CD8-positive, alpha-beta memory T cell (primary cell): ENCODE measurements around the gene PDE6A. TPM values are rescaled to one million over a fixed set of nuclear protein-coding genes. Genes with fewer than 3 reads are reported as not detected.

Source experiments
- CTCF ChIA-PET: fragments of 350-600 bp; sonication (Branson Sonifier 250); formaldehyde crosslinking; loops from one replicate; lab custom pipeline; 2021; ENCODE audit warnings: antibody characterized with exemption; lab: Charles Lee
- POLR2A ChIA-PET: fragments of 350-600 bp; sonication (Branson Sonifier 250); formaldehyde crosslinking; loops from one replicate; lab custom pipeline; 2021; ENCODE audit warnings: antibody characterized with exemption; lab: Charles Lee
- DNase-seq, 5 donors: peaks; one replicate each; pipeline versions ENCODE4 v3.0.0 to v3.0.0-alpha.2; 2020 to 2022; ENCODE audit warnings: mixed read lengths in 1 of 5
- H3K27ac ChIP-seq: one replicate; pipeline ENCODE4 v1.7.0; 2013; ENCODE audit warnings: low read depth, mild to moderate bottlenecking, low read length, moderate library complexity
- H3K27me3 ChIP-seq: 2 replicates; pipeline ENCODE4 v1.7.0; 2013; ENCODE audit warnings: low read length, mild to moderate bottlenecking; ENCODE audit not compliant: insufficient read depth, poor library complexity, severe bottlenecking
- H3K36me3 ChIP-seq: 2 replicates; pipeline ENCODE4 v1.7.0; 2013; ENCODE audit warnings: mild to moderate bottlenecking, low read length, moderate library complexity; ENCODE audit not compliant: insufficient read depth
- H3K4me1 ChIP-seq: 2 replicates; pipeline ENCODE4 v1.7.0; 2013; ENCODE audit warnings: mild to moderate bottlenecking, low read length, moderate library complexity; ENCODE audit not compliant: insufficient read depth
- H3K4me3 ChIP-seq: 2 replicates; pipeline ENCODE4 v1.7.0; 2013; ENCODE audit warnings: mild to moderate bottlenecking, low read length
- H3K9me3 ChIP-seq: 2 replicates; pipeline ENCODE4 v1.7.0; 2013; ENCODE audit warnings: mild to moderate bottlenecking, low read length
- H3K27ac Mint-ChIP-seq, 8 donors: one replicate each; pipeline ENCODE4 v1.8.0; 2020 to 2021; ENCODE audit warnings: mixed read lengths in 8 of 8, mild to moderate bottlenecking in 6 of 8, inconsistent platforms in 3 of 8, moderate library complexity in 3 of 8
- H3K27me3 Mint-ChIP-seq, 2 donors: one replicate each; pipeline ENCODE4 v1.8.0; 2020 to 2021; ENCODE audit warnings: mixed read lengths in 2 of 2, mild to moderate bottlenecking in 1 of 2, moderate library complexity in 1 of 2
- H3K36me3 Mint-ChIP-seq, 3 donors: one replicate each; pipeline ENCODE4 v1.8.0; 2020 to 2021; ENCODE audit warnings: mixed read lengths in 3 of 3, inconsistent platforms in 1 of 3, mild to moderate bottlenecking in 1 of 3
- H3K4me1 Mint-ChIP-seq, 3 donors: one replicate each; pipeline ENCODE4 v1.8.0; 2020 to 2021; ENCODE audit warnings: mixed read lengths in 3 of 3, inconsistent platforms in 1 of 3, mild to moderate bottlenecking in 1 of 3
- H3K4me3 Mint-ChIP-seq, 7 donors: one replicate each; pipeline ENCODE4 v1.8.0; 2020 to 2021; ENCODE audit warnings: mixed read lengths in 7 of 7, mild to moderate bottlenecking in 6 of 7, moderate library complexity in 4 of 7, inconsistent platforms in 2 of 7
- H3K9me3 Mint-ChIP-seq, 5 donors: one replicate each; pipeline ENCODE4 v1.8.0; 2020 to 2022; ENCODE audit warnings: mixed read lengths in 5 of 5, mild to moderate bottlenecking in 3 of 5, moderate library complexity in 2 of 5, inconsistent platforms in 1 of 5
- polyA plus RNA-seq: library from polyadenylated mRNA; unstranded; fragments of 300-500 nt; fragmentation: Illumina TruSeq; gene quantifications from one replicate; pipeline ENCODE4 v1.2.3, GENCODE V29; 2021
- total RNA-seq, 2 experiments: library from RNA; stranded (reverse); gene quantifications; one replicate each; pipeline ENCODE4 v1.2.3, GENCODE V29; 2021

The PDE6A gene
- total and polyA plus RNA-seq, 3 experiments from 2014 or later, result not detected

GRCh38 chr5:149849966-149850910, 94.4 kb downstream of the PDE6A start:
- no peak for DNase-seq
- H3K4me3 Mint-ChIP-seq, result no peak overlapping the region
- no peaks in the 10 kb centered on the region for H3K27me3 Mint-ChIP-seq
- H3K9me3 Mint-ChIP-seq, result no peaks in the 10 kb centered on the region
- Histone ChIP-seq H3K4me1 (no peaks in the 10 kb centered on the region), H3K27me3 (no peaks in the 10 kb centered on the region), H3K4me3 (no peak overlapping the region), H3K9me3 (no peaks in the 10 kb centered on the region), H3K27ac (no peak overlapping the region), H3K36me3 (peaks cover 3% of the 10 kb centered on the region)
- CTCF ChIA-PET, result interaction anchor here (1.0 to 1.1 kb wide), 3 partner anchors 10 to 21 kb away, joined by 3 read pairs; no protein-coding TSS in a partner anchor
- H3K36me3 Mint-ChIP-seq, result peaks cover 10 to 24% (median 20%) of the 10 kb centered on the region in 3 donors
- H3K27ac Mint-ChIP-seq, result no peak overlapping the region
- H3K4me1 Mint-ChIP-seq, result no peaks in the 10 kb centered on the region
- POLR2A ChIA-PET, result no interaction called here

GRCh38 chr5:149849280-149849965, 95.2 kb downstream of the PDE6A start:
- no peaks in the 10 kb centered on the region for H3K9me3 Mint-ChIP-seq
- ChIA-PET CTCF (interaction anchor here (1.0 to 1.1 kb wide), 3 partner anchors 9 to 20 kb away, joined by 3 read pairs; no protein-coding TSS in a partner anchor), POLR2A (no interaction called here)
- H3K4me3 Mint-ChIP-seq, result no peak overlapping the region
- Histone ChIP-seq H3K36me3 (peaks cover 3% of the 10 kb centered on the region), H3K27me3 (no peaks in the 10 kb centered on the region), H3K4me1 (no peaks in the 10 kb centered on the region), H3K4me3 (no peak overlapping the region), H3K9me3 (no peaks in the 10 kb centered on the region), H3K27ac (no peak overlapping the region)
- no peaks in the 10 kb centered on the region for H3K27me3 Mint-ChIP-seq
- H3K4me1 Mint-ChIP-seq, result no peaks in the 10 kb centered on the region
- no peak overlapping the region for H3K27ac Mint-ChIP-seq
- peaks cover 10 to 29% (median 23%) of the 10 kb centered on the region in 3 donors for H3K36me3 Mint-ChIP-seq
- DNase-seq, result no peak

DNA sequence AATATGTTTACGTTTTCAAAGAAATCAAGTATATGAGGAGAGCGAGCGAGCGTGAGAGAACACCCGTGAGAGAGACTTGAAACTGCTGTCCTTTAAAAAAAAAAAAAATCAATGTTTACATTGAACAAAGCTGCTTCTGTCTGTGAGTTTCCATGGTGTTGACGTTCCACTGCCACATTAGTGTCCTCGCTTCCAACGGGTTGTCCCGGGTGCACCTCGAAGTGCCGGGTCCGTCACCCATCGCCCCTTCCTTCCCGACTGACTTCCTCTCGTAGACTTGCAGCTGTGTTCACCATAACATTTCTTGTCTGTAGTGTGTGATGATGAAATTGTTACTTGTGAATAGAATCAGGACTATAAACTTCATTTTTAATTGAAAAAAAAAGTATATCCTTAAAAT, 97.0 kb downstream of the PDE6A start:
- Mint-ChIP-seq H3K4me1 (no peaks in the 10 kb centered on the region), H3K27me3 (no peaks in the 10 kb centered on the region), H3K27ac (no peak overlapping the region), H3K9me3 (no peaks in the 10 kb centered on the region), H3K36me3 (peaks cover 10 to 32% (median 25%) of the 10 kb centered on the region in 3 donors), H3K4me3 (no peak overlapping the region)
- no peaks in the 10 kb centered on the region for H3K4me1 ChIP-seq
- POLR2A ChIA-PET, result no interaction called here
- no peak overlapping the region for H3K4me3 ChIP-seq
- no peaks in the 10 kb centered on the region for H3K9me3 ChIP-seq
- no peak for DNase-seq
- CTCF ChIA-PET, result interaction anchor here (0.8 to 1.5 kb wide), 2 partner anchors 9 to 12 kb away, joined by 3 read pairs; no protein-coding TSS in a partner anchor
- H3K27me3 ChIP-seq, result no peaks in the 10 kb centered on the region
- peaks cover 3% of the 10 kb centered on the region for H3K36me3 ChIP-seq
- H3K27ac ChIP-seq, result no peak overlapping the region

GRCh38 chr5:149846021-149846420, 98.6 kb downstream of the PDE6A start:
- POLR2A ChIA-PET, result no interaction called here

DNA sequence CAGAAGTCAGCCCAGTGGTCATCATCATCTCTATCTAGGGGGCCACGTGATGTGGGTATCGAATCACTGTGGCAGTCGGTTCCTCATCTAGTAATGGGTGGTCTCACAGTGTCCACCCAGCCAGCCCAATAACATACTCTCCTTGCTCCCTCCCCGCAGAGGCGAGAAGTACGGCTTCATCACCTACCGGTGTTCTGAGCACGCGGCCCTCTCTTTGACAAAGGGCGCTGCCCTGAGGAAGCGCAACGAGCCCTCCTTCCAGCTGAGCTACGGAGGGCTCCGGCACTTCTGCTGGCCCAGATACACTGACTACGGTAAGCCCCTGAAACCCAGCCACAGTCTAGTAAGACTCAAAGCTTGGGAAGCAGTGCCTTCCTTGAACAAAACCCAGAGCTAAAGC, 99.0 kb downstream of the PDE6A start:
- H3K36me3 ChIP-seq, result peaks cover 3% of the 10 kb centered on the region
- no peak overlapping the region for H3K4me3 ChIP-seq
- no peak overlapping the region for H3K27ac Mint-ChIP-seq
- DNase-seq, result no peak
- POLR2A ChIA-PET, result no interaction called here
- H3K4me3 Mint-ChIP-seq, result no peak overlapping the region
- H3K4me1 ChIP-seq, result no peaks in the 10 kb centered on the region
- H3K9me3 Mint-ChIP-seq, result no peaks in the 10 kb centered on the region
- H3K4me1 Mint-ChIP-seq, result no peaks in the 10 kb centered on the region
- H3K27me3 Mint-ChIP-seq, result no peaks in the 10 kb centered on the region
- no peak overlapping the region for H3K27ac ChIP-seq
- no peaks in the 10 kb centered on the region for H3K9me3 ChIP-seq
- CTCF ChIA-PET, result interaction anchor here (1.0 to 1.6 kb wide), 3 partner anchors 9 to 17 kb away, joined by 3 to 5 read pairs (median 3); no protein-coding TSS in a partner anchor
- H3K27me3 ChIP-seq, result no peaks in the 10 kb centered on the region
- peaks cover 10 to 35% (median 29%) of the 10 kb centered on the region in 3 donors for H3K36me3 Mint-ChIP-seq

More at GRCh38 chr5:149846021-149846420, 98.6 kb downstream of the PDE6A start:
- no peaks in the 10 kb centered on the region for H3K9me3 ChIP-seq
- no peaks in the 10 kb centered on the region for H3K27me3 Mint-ChIP-seq
- peaks cover 10 to 33% (median 26%) of the 10 kb centered on the region in 3 donors for H3K36me3 Mint-ChIP-seq
- CTCF ChIA-PET, result interaction anchor here (1.0 to 1.6 kb wide), 3 partner anchors 8 to 17 kb away, joined by 3 to 5 read pairs (median 3); no protein-coding TSS in a partner anchor
- no peak overlapping the region for H3K4me3 Mint-ChIP-seq
- no peaks in the 10 kb centered on the region for H3K4me1 ChIP-seq
- H3K27ac Mint-ChIP-seq, result no peak overlapping the region
- H3K27ac ChIP-seq, result no peak overlapping the region
- no peaks in the 10 kb centered on the region for H3K9me3 Mint-ChIP-seq
- no peak for DNase-seq
- H3K4me3 ChIP-seq, result no peak overlapping the region
- peaks cover 3% of the 10 kb centered on the region for H3K36me3 ChIP-seq
- H3K27me3 ChIP-seq, result no peaks in the 10 kb centered on the region
- H3K4me1 Mint-ChIP-seq, result no peaks in the 10 kb centered on the region

DNA sequence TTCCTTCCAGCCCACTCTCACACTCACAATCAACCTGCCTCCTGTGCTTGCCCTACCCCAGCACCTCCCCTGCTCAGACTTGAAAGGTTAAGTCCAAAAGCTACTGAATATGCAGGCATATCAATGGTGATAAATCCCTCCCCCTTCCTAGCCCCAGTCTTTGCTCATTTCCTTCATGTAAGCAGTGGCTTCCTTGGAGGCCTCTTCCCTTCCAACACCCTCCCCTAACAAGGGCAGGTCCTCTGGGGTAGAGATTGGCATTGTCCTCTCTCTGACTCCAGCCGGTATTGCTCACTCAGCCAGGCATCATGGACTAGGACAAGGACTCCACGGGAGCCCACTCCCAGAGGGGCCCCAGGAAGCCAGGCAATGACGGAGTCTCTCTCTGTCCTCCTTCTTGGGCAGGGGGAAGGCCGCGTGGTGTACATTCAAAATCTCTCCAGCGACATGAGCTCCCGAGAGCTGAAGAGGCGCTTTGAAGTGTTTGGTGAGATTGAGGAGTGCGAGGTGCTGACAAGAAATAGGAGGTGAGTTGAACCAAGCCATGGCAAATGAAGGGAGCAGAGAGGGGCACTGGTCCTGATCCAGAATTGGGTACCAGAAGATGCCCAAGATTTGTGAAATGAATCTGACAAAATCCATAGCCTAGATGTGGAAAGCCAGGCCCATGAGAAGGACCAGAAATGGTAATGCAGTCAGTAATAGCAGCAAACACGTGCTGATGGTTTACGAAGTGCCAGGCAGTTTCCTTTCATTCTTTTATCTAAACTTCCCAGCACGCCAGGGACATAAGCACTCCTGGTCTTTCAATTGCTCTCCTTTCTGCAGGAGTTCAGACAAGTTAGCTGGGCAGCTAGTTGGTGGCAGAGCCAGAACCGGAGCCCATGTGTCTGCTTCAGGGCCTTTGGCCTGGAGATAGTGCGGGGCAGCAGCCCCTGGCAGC, 102.5 kb downstream of the PDE6A start:
- peaks cover 3 to 26% (median 11%) of the 10 kb centered on the region in 3 donors for H3K36me3 Mint-ChIP-seq
- no peaks in the 10 kb centered on the region for H3K27me3 Mint-ChIP-seq
- H3K4me1 ChIP-seq, result no peaks in the 10 kb centered on the region
- no peak for DNase-seq
- no peaks in the 10 kb centered on the region for H3K27me3 ChIP-seq
- CTCF ChIA-PET, result no interaction called here
- no peaks in the 10 kb centered on the region for H3K4me1 Mint-ChIP-seq
- no peak overlapping the region for H3K4me3 ChIP-seq
- no peak overlapping the region for H3K4me3 Mint-ChIP-seq
- POLR2A ChIA-PET, result no interaction called here
- H3K27ac ChIP-seq, result no peak overlapping the region
- no peaks in the 10 kb centered on the region for H3K9me3 ChIP-seq
- no peak overlapping the region for H3K27ac Mint-ChIP-seq
- no peaks in the 10 kb centered on the region for H3K9me3 Mint-ChIP-seq
- peaks cover 3% of the 10 kb centered on the region for H3K36me3 ChIP-seq

DNA sequence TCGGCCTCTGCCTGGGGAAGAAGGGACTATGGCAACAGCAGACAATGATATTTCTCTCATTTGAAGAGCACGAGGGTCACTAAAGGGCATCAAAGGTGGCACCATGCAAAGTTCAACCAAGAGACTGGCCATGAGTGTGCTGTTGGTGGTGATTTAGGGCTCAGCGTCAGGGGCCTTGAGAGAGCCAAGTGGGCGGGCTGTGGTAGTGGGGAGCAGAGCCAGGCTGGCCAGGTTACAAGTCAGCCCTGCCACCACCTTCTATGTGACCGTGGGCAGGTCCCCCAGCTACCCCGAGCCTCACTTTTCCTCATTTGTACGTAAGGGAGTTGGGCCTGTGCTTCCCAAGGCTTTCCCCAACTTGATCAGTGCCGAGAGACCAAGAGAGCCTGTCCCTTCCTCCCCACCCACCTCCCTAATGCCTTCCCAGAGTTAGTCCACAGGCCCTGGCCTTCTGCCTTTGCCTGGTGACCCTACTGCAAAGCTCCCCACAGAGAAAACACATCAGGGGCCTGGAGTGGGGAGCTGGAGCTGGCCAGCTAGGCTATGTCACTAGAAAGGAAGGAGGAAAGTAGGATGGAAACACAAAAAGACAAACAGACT, 104.3 kb downstream of the PDE6A start:
- Mint-ChIP-seq H3K9me3 (no peaks in the 10 kb centered on the region), H3K27me3 (no peaks in the 10 kb centered on the region), H3K4me3 (no peak overlapping the region), H3K36me3 (peaks cover 0 to 18% (median 10%) of the 10 kb centered on the region in 3 donors), H3K4me1 (no peaks in the 10 kb centered on the region), H3K27ac (no peak overlapping the region)
- no peaks in the 10 kb centered on the region for H3K4me1 ChIP-seq
- POLR2A ChIA-PET, result no interaction called here
- no peak overlapping the region for H3K27ac ChIP-seq
- H3K4me3 ChIP-seq, result no peak overlapping the region
- CTCF ChIA-PET, result interaction anchor here (1.3 kb wide), 1 partner anchor 9 kb away, joined by 3 read pairs; no protein-coding TSS in a partner anchor
- no peaks in the 10 kb centered on the region for H3K9me3 ChIP-seq
- H3K36me3 ChIP-seq, result no peaks in the 10 kb centered on the region
- H3K27me3 ChIP-seq, result no peaks in the 10 kb centered on the region
- no peak for DNase-seq
